ENCODE measurements around the gene STK11.

Gene STK11

DNA sequence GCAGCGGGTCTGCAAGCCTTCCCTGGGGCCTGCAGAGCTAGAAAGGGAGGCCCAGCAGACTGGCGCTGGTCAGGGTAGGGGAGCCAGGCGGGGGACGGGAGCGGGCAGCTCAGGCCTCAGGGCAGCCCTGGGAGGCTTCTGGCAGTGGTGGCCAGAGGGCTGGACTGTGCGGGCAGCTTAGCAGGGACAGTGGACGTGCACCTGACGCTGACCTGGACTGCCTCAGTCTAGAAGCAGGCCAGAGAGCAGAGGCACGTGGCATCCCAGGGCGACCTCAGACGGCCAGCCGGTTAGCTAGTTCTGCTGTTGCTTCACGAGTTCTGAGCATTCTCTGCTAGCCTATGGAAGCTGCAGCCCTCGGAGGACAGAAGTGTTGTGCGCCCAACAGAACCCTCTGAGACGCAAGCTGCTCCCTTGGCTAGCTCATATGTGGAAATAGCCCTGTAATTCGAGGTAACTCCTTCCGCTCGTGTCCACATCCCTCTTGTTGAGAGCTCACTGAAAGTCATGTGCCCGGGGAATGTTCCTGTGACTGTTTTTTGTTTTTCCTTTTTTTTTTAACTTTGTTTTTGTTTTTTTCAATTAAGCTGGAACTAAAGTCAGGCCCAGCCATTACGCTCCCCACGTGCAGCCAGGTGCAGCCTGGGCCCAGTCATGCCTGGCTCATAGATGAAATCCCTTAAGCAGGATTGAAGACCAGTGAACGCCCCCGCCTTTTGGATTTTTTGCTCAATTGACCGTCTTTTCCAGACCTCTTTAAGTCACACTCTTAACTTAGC, 67.9 kb downstream of the STK11 start:
- H3K4me1 ChIP-seq: peaks cover 13 to 69% (median 64%) of the 10 kb centered on the region in 4 donors
- H3K36me3 ChIP-seq: peaks cover 42 to 62% (median 44%) of the 10 kb centered on the region in 3 donors
- intact Hi-C loops (cut with DNase I; ENCODE audit: low total_unique reads): no loop called here
- no peak overlapping the region for H3K4me3 ChIP-seq
- peak overlapping the region; percentile 7 to 91 for H3K27ac ChIP-seq
- H3K9me3 ChIP-seq: no peaks in the 10 kb centered on the region
- DNase-seq: no peak
- TF ChIP-seq, protein P1, sequence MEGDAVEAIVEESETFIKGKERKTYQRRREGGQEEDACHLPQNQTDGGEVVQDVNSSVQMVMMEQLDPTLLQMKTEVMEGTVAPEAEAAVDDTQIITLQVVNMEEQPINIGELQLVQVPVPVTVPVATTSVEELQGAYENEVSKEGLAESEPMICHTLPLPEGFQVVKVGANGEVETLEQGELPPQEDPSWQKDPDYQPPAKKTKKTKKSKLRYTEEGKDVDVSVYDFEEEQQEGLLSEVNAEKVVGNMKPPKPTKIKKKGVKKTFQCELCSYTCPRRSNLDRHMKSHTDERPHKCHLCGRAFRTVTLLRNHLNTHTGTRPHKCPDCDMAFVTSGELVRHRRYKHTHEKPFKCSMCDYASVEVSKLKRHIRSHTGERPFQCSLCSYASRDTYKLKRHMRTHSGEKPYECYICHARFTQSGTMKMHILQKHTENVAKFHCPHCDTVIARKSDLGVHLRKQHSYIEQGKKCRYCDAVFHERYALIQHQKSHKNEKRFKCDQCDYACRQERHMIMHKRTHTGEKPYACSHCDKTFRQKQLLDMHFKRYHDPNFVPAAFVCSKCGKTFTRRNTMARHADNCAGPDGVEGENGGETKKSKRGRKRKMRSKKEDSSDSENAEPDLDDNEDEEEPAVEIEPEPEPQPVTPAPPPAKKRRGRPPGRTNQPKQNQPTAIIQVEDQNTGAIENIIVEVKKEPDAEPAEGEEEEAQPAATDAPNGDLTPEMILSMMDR (IDR thresholded peaks at IDR 0.05): no peak
- H3K27me3 ChIP-seq: no peaks in the 10 kb centered on the region

GRCh38 chr19:1274081-1274851, 68.7 kb downstream of the STK11 start:
- H3K4me1 ChIP-seq: peaks cover 13 to 65% (median 60%) of the 10 kb centered on the region in 4 donors
- intact Hi-C loops (cut with DNase I; ENCODE audit: low total_unique reads): no loop called here
- no peaks in the 10 kb centered on the region for H3K27me3 ChIP-seq
- peak overlapping the region; percentile 91 to 94 for H3K27ac ChIP-seq
- H3K4me3 ChIP-seq: peak overlapping the region; percentile 62 to 71
- no peaks in the 10 kb centered on the region for H3K9me3 ChIP-seq
- H3K36me3 ChIP-seq: peaks cover 46 to 71% (median 51%) of the 10 kb centered on the region in 3 donors
- TF ChIP-seq, protein P1 (IDR thresholded peaks at IDR 0.05): no peak
- DNase-seq: peak in 1 of 2 donors; percentile 36

DNA sequence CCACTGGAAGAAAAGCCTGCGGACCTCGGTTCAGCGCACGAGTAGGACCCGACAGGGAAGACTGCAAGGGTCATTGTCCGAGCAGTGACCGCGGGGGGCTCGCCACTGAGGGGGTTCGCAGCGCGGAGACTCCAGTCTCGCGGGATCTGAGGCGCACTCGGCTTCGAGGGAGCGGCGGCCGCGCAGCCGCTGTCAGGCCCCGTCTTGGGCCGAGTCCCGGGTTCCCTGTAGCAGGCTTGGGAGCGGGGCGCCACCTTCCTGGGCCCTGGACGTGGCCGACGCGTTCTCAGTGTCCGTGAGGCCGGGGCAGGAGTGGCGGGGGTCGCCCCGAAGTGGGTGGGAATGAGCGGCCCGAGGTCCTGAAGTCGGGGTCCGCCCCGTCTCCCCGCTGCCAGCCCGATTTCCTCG, 69.3 kb downstream of the STK11 start:
- TF ChIP-seq, protein P1 (IDR thresholded peaks at IDR 0.05): no peak
- peak in 1 of 2 donors; percentile 81 for DNase-seq
- peak overlapping the region; percentile 62 to 71 for H3K4me3 ChIP-seq
- no peaks in the 10 kb centered on the region for H3K9me3 ChIP-seq
- H3K4me1 ChIP-seq: peaks cover 13 to 65% (median 60%) of the 10 kb centered on the region in 4 donors
- H3K27me3 ChIP-seq: no peaks in the 10 kb centered on the region
- peak overlapping the region; percentile 91 to 94 for H3K27ac ChIP-seq
- H3K36me3 ChIP-seq: peaks cover 46 to 75% (median 54%) of the 10 kb centered on the region in 3 donors
- intact Hi-C loops (cut with DNase I; ENCODE audit: low total_unique reads): loop anchor here (5.0 kb wide), 1 partner anchor 127 kb away; the partner anchor contains the start of gene GAMT

GRCh38 chr19:1275260-1275975, 69.8 kb downstream of the STK11 start, which contains the start of gene FAM174C:
Gene FAM174C, plus strand, starts transcription at chr19:1275530. Its CDS starts 20 bp downstream, at chr19:1275550.
- intact Hi-C loops (cut with DNase I; ENCODE audit: low total_unique reads): loop anchor here (5.0 kb wide), 1 partner anchor 127 kb away; the partner anchor contains the start of gene GAMT
- Histone ChIP-seq H3K9me3 (no peaks in the 10 kb centered on the region), H3K36me3 (peaks cover 46 to 75% (median 54%) of the 10 kb centered on the region in 3 donors), H3K27me3 (no peaks in the 10 kb centered on the region), H3K4me1 (peaks cover 13 to 63% (median 57%) of the 10 kb centered on the region in 4 donors), H3K27ac (peak within 1 kb of the TSS; percentile 91 to 94), H3K4me3 (peak within 1 kb of the TSS; percentile 62 to 71)
- peak; percentile 93 to 98 for DNase-seq
- TF ChIP-seq, protein P1 (IDR thresholded peaks at IDR 0.05): no peak
